Uterus (tissue), 4 donors: ENCODE results near the gene RNF217. TPM values are rescaled to one million over a fixed set of nuclear protein-coding genes. Genes with fewer than 3 reads are reported as not detected.

Experiments used
- DNase-seq, 2 donors: peaks; one replicate each; pipeline ENCODE4 v3.0.0-alpha.2; 2019 to 2020
- H3K27ac ChIP-seq, 2 donors: fragments of 200-600 bp; sonication (generic); 1 replicate in 1 of 2; 2 replicates in 1 of 2; pipeline ENCODE4 v1.5.1; 2016 to 2018
- H3K27me3 ChIP-seq, 2 donors: fragments of 200-600 bp; sonication (generic); one replicate each; pipeline ENCODE4 v1.5.1; 2018 to 2019; ENCODE audit warnings: control low read depth in 1 of 2
- H3K36me3 ChIP-seq, 2 donors: fragments of 200-600 bp; sonication (generic); one replicate each; pipeline ENCODE4 v1.5.1; 2019; ENCODE audit warnings: control low read depth in 1 of 2
- H3K4me1 ChIP-seq, 2 donors: fragments of 200-600 bp; sonication (generic); one replicate each; pipeline ENCODE4 v1.5.1; 2018 to 2019; ENCODE audit warnings: control low read depth in 1 of 2
- H3K4me3 ChIP-seq, 2 donors: fragments of 200-600 bp; sonication (generic); 1 replicate in 1 of 2; 2 replicates in 1 of 2; pipeline ENCODE4 v1.5.1; 2018 to 2019; ENCODE audit warnings: mild to moderate bottlenecking in 1 of 2
- H3K9me3 ChIP-seq, 2 donors: fragments of 200-600 bp; sonication (generic); one replicate each; pipeline ENCODE4 v1.5.1; 2019; ENCODE audit warnings: control low read depth in 1 of 2
- POLR2A ChIP-seq, 2 donors: fragments of 450-650 bp; IDR thresholded peaks; one replicate each; pipeline ENCODE4 v1.6.1; 2016; ENCODE audit warnings: antibody characterized with exemption in 2 of 2, mild to moderate bottlenecking in 1 of 2, moderate library complexity in 1 of 2
- intact Hi-C: fragments of 100-400 bp; cut with DNase I; formaldehyde crosslinking; loops from one replicate; pipeline ENCODE4 v1.15.1; 2023; ENCODE audit warnings: low total_unique reads
- total RNA-seq, 4 donors: library from RNA; depleted of rRNA in 3 of 4; stranded (reverse); fragments of >200 nt in 3 of 4; gene quantifications; one replicate each; pipeline versions ENCODE4 v1.1.0 to v1.2.4, GENCODE V29; 2014 to 2023
- TF ChIP-seq, protein P1 (sequence below), 4 experiments: fragments of 200-600 bp in 2 of 4; fragments of 450-650 bp in 2 of 4; sonication (generic) in 2 of 4; IDR thresholded peaks; one replicate each; pipeline ENCODE4 v1.5.1; 2016 to 2019; ENCODE audit warnings: antibody characterized with exemption in 4 of 4, mild to moderate bottlenecking in 2 of 4, moderate library complexity in 1 of 4
- donor health status: DM: yes; HTN: yes; CAD: no.

Gene RNF217
- total RNA-seq, 4 donors from 2014 or later = 22.9 to 42.0 (median 29.0) TPM

GRCh38 chr6:125097186-125097585 is 134.9 kb downstream of the RNF217 start:
- Histone ChIP-seq H3K36me3 (no peaks in the 10 kb centered on the region), H3K9me3 (no peaks in the 10 kb centered on the region), H3K4me1 (no peaks in the 10 kb centered on the region), H3K27me3 (no peaks in the 10 kb centered on the region), H3K4me3 (no peak overlapping the region), H3K27ac (no peak overlapping the region)
- intact Hi-C loops = no loop called here
- no peak for DNase-seq
- TF ChIP-seq, protein P1, sequence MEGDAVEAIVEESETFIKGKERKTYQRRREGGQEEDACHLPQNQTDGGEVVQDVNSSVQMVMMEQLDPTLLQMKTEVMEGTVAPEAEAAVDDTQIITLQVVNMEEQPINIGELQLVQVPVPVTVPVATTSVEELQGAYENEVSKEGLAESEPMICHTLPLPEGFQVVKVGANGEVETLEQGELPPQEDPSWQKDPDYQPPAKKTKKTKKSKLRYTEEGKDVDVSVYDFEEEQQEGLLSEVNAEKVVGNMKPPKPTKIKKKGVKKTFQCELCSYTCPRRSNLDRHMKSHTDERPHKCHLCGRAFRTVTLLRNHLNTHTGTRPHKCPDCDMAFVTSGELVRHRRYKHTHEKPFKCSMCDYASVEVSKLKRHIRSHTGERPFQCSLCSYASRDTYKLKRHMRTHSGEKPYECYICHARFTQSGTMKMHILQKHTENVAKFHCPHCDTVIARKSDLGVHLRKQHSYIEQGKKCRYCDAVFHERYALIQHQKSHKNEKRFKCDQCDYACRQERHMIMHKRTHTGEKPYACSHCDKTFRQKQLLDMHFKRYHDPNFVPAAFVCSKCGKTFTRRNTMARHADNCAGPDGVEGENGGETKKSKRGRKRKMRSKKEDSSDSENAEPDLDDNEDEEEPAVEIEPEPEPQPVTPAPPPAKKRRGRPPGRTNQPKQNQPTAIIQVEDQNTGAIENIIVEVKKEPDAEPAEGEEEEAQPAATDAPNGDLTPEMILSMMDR (IDR thresholded peaks at IDR 0.05) = no peak
- no peak for TF ChIP-seq POLR2A (IDR thresholded peaks at IDR 0.05)

DNA sequence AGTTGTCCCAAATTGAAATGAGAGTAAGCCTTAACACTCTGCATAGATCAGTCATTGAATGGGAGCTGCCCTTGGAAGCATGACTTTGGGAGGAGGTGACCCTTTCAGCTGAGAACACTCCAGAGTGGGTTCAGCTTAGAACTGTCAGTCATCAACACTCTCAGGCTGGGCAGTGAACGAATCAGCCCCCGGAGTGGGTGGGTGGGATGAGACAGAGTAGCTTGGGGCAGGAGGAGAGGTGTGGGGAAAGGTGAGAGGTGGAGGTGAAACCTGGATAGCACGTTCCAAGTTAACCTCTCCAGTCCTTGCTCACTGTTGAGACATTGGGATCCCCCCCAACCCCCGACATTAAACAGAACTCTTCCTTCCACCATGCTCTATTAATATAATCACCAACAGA is 136.0 kb downstream of the RNF217 start:
- no peak overlapping the region for H3K27ac ChIP-seq
- no peak for DNase-seq
- no peak overlapping the region for H3K4me3 ChIP-seq
- TF ChIP-seq POLR2A (IDR thresholded peaks at IDR 0.05) = no peak
- TF ChIP-seq, protein P1 (IDR thresholded peaks at IDR 0.05) = no peak
- no peaks in the 10 kb centered on the region for H3K4me1 ChIP-seq
- intact Hi-C loops = no loop called here
- no peaks in the 10 kb centered on the region for H3K9me3 ChIP-seq
- H3K27me3 ChIP-seq = no peaks in the 10 kb centered on the region
- H3K36me3 ChIP-seq = no peaks in the 10 kb centered on the region

GRCh38 chr6:125099211-125100073 is 137.2 kb downstream of the RNF217 start:
- peak in 1 of 2 donors; percentile 43 for DNase-seq
- peak overlapping the region; percentile 40 to 48 for H3K4me3 ChIP-seq
- H3K27ac ChIP-seq = no peak overlapping the region
- no peaks in the 10 kb centered on the region for H3K9me3 ChIP-seq
- H3K4me1 ChIP-seq = no peaks in the 10 kb centered on the region
- intact Hi-C loops = no loop called here
- TF ChIP-seq, protein P1 (IDR thresholded peaks at IDR 0.05) = no peak
- no peak for TF ChIP-seq POLR2A (IDR thresholded peaks at IDR 0.05)
- no peaks in the 10 kb centered on the region for H3K27me3 ChIP-seq
- no peaks in the 10 kb centered on the region for H3K36me3 ChIP-seq

- H3K4me3 ChIP-seq = peak overlapping the region; percentile 40 to 48
- H3K27ac ChIP-seq = no peak overlapping the region
- intact Hi-C loops = no loop called here
- H3K9me3 ChIP-seq = no peaks in the 10 kb centered on the region
- TF ChIP-seq, protein P1 (IDR thresholded peaks at IDR 0.05) = no peak
- no peaks in the 10 kb centered on the region for H3K4me1 ChIP-seq
- H3K27me3 ChIP-seq = no peaks in the 10 kb centered on the region
- no peaks in the 10 kb centered on the region for H3K36me3 ChIP-seq
- DNase-seq = no peak
These were observed 137.9 kb downstream of the RNF217 start for GRCh38 chr6:125100074-125100652.

DNA sequence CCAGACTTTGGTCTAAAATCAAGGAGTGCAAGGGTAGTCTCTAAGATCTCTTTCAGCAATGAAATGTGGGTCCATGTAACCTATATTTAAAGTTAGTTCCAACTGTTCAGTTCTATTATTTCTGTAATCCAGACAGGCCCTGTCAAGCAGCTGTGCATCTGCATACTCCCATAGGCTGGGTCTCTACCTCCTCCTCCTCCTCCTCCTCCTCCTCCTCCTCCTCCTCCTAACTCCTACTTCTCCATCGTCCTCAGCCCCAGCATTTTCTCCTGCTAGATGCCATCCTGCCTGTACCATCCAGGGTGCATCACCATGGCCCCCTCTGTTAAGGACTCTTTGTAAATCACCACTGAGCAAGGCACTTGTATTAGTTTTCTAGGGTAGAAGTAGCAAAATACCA is 138.9 kb downstream of the RNF217 start:
- Histone ChIP-seq H3K27ac (no peak overlapping the region), H3K27me3 (no peaks in the 10 kb centered on the region), H3K9me3 (no peaks in the 10 kb centered on the region), H3K4me1 (no peaks in the 10 kb centered on the region), H3K36me3 (no peaks in the 10 kb centered on the region), H3K4me3 (no peak overlapping the region)
- DNase-seq = no peak
- intact Hi-C loops = no loop called here
- no peak for TF ChIP-seq POLR2A (IDR thresholded peaks at IDR 0.05)
- TF ChIP-seq, protein P1 (IDR thresholded peaks at IDR 0.05) = no peak
